HCT116 (cell line): ENCODE measurements around the gene AEBP2. TPM values are rescaled to one million over a fixed set of nuclear protein-coding genes. Genes with fewer than 3 reads are reported as not detected.

ENCODE experiments used
- ATAC-seq: fragments of 200-7000 bp; cut with Tn5 transposase; 2 replicates; pipeline ENCODE4 v1.9.1; 2020; ENCODE audit warnings: mild to moderate bottlenecking, moderate library complexity
- BruUV-seq: library from RNA; stranded (reverse); fragments of 400-500 nt; replicated peaks from 2 replicates; lab custom pipeline; 2021; lab: Mats Ljungman, UMichigan
- CTCF ChIA-PET: fragments of 300-600 bp; sonication (Branson Sonifier 250); formaldehyde crosslinking; loops from one replicate; lab custom pipeline; 2021; ENCODE audit warnings: antibody characterized with exemption; lab: Charles Lee
- POLR2A ChIA-PET: fragments of 300-600, 350-600 bp; sonication (Branson Sonifier 250); formaldehyde crosslinking; loops from one replicate; lab custom pipeline; 2021; ENCODE audit warnings: antibody characterized with exemption; lab: Charles Lee
- RAD21 ChIA-PET, 2 experiments: fragments of 300-600 bp; sonication (Branson Sonifier 250); formaldehyde crosslinking; loops; one replicate each; lab custom pipeline; 2023; ENCODE audit warnings: low total read pairs in 2 of 2; ENCODE audit not compliant: uncharacterized antibody in 2 of 2, unreplicated experiment in 2 of 2, low non-redundant PET in 1 of 2; lab: Charles Lee
- DNase-seq: peaks from one replicate; pipeline ENCODE4 v3.0.0-alpha.2; 2010; ENCODE audit warnings: low read depth, low spot score
- H2AFZ ChIP-seq: fragments of 200-600 bp; shearing (Covaris generic), sonication (generic); 2 replicates; pipeline ENCODE4 v1.6.1; 2017; ENCODE audit warnings: low read depth, mixed run types, mixed read lengths, antibody characterized with exemption, low read length; ENCODE audit not compliant: poor library complexity, severe bottlenecking
- H3K27ac ChIP-seq: 2 replicates; pipeline ENCODE4 v1.5.1; 2012; ENCODE audit warnings: low read depth, low read length
- H3K27me3 ChIP-seq: fragments of 200-600 bp; sonication (generic); 2 replicates; pipeline ENCODE4 v1.6.1; 2016; ENCODE audit warnings: mixed run types, low read length, mixed read lengths; ENCODE audit not compliant: insufficient read depth
- H3K36me3 ChIP-seq, 2 experiments: fragments of 200-500 bp in 1 of 2; fragments of 200-600 bp in 1 of 2; sonication (Bioruptor generic) in 1 of 2; sonication (generic) in 1 of 2; 2 replicates each; pipeline versions ENCODE4 v1.5.1 to v1.6.1; 2014 to 2016; ENCODE audit warnings: low read length in 2 of 2, inconsistent platforms in 1 of 2, mixed read lengths in 1 of 2, mixed run types in 1 of 2; ENCODE audit not compliant: insufficient read depth in 2 of 2, control insufficient read depth in 1 of 2
- H3K4me1 ChIP-seq, 2 experiments: fragments of 200-600 bp in 1 of 2; sonication (generic) in 1 of 2; 2 replicates each; pipeline versions ENCODE4 v1.5.1 to v1.6.1; 2012 to 2017; ENCODE audit warnings: low read length in 2 of 2, inconsistent platforms in 1 of 2, mild to moderate bottlenecking in 1 of 2, mixed read lengths in 1 of 2, mixed run types in 1 of 2, moderate library complexity in 1 of 2; ENCODE audit not compliant: insufficient read depth in 2 of 2, control insufficient read depth in 1 of 2
- H3K4me2 ChIP-seq: fragments of 200-600 bp; sonication (generic); 2 replicates; pipeline ENCODE4 v1.6.1; 2017; ENCODE audit warnings: mixed run types, low read length, mixed read lengths
- H3K4me3 ChIP-seq, 2 experiments: fragments of 200-600 bp in 1 of 2; sonication (generic) in 1 of 2; replicated peaks in 1 of 2; 2 replicates each; pipeline ENCODE4 v1.5.1; 2011 to 2016; ENCODE audit warnings: low read length in 2 of 2, control low read depth in 1 of 2, low read depth in 1 of 2, mild to moderate bottlenecking in 1 of 2, mixed read lengths in 1 of 2, mixed run types in 1 of 2
- H3K79me2 ChIP-seq: fragments of 200-600 bp; sonication (generic); 2 replicates; pipeline ENCODE4 v1.6.1; 2017; ENCODE audit warnings: mild to moderate bottlenecking, mixed run types, low read length, moderate library complexity, mixed read lengths; ENCODE audit not compliant: insufficient read depth
- H3K9ac ChIP-seq: fragments of 200-600 bp; sonication (generic); 2 replicates; pipeline ENCODE4 v1.6.1; 2016; ENCODE audit warnings: low read length, mixed read lengths
- H3K9me2 ChIP-seq: fragments of 200-600 bp; sonication (generic), shearing (Covaris generic); 2 replicates; pipeline ENCODE4 v1.6.1; 2017; ENCODE audit warnings: mixed run types, mild to moderate bottlenecking, moderate library complexity; ENCODE audit not compliant: insufficient read depth
- H3K9me3 ChIP-seq, 2 experiments: fragments of 200-500 bp in 1 of 2; fragments of 200-600 bp in 1 of 2; sonication (Bioruptor generic) in 1 of 2; sonication (generic) in 1 of 2; 2 replicates each; pipeline ENCODE4 v1.6.1; 2014 to 2017; ENCODE audit warnings: low read length in 2 of 2, mixed read lengths in 2 of 2, inconsistent platforms in 1 of 2, low read depth in 1 of 2, mild to moderate bottlenecking in 1 of 2, mixed run types in 1 of 2, moderate library complexity in 1 of 2; ENCODE audit not compliant: control insufficient read depth in 1 of 2, insufficient read depth in 1 of 2
- H4K20me1 ChIP-seq: fragments of 200-600 bp; sonication (generic), shearing (Covaris generic); 2 replicates; pipeline ENCODE4 v1.6.1; 2017; ENCODE audit warnings: mixed run types, mild to moderate bottlenecking, moderate library complexity; ENCODE audit not compliant: insufficient read depth
- CBX3 ChIP-seq: IDR thresholded peaks from 2 replicates; pipeline ENCODE4 v1.6.1; 2012; ENCODE audit warnings: low read depth
- CEBPB ChIP-seq: IDR thresholded peaks from 2 replicates; pipeline ENCODE4 v1.6.1; 2012; ENCODE audit warnings: low read depth
- EGR1 ChIP-seq: IDR thresholded peaks from 2 replicates; pipeline ENCODE4 v1.6.1; 2012; ENCODE audit warnings: low read depth
- ELF1 ChIP-seq: IDR thresholded peaks from 2 replicates; pipeline ENCODE4 v1.6.1; 2012; ENCODE audit warnings: low read depth, borderline replicate concordance
- EZH2 ChIP-seq: fragments of 200-600 bp; sonication (generic); IDR thresholded peaks from 2 replicates; pipeline ENCODE4 v1.6.1; 2017; ENCODE audit warnings: antibody characterized with exemption, mixed run types
- EZH2phosphoT487 ChIP-seq: fragments of 200-600 bp; IDR thresholded peaks from 2 replicates; pipeline ENCODE4 v1.6.1; 2018; ENCODE audit warnings: antibody characterized with exemption, borderline replicate concordance
- FOSL1 ChIP-seq: IDR thresholded peaks from 2 replicates; pipeline ENCODE4 v1.6.1; 2012; ENCODE audit warnings: low read depth
- JUND ChIP-seq: IDR thresholded peaks from 2 replicates; pipeline ENCODE4 v1.6.1; 2012
- POLR2A ChIP-seq: IDR thresholded peaks from 2 replicates; pipeline ENCODE4 v1.7.0; 2011; ENCODE audit warnings: borderline replicate concordance; ENCODE audit not compliant: insufficient read depth, insufficient read length; ENCODE audit errors: extremely low read depth
- POLR2AphosphoS5 ChIP-seq: IDR thresholded peaks from 2 replicates; pipeline ENCODE4 v1.6.1; 2011; ENCODE audit warnings: mild to moderate bottlenecking, low read depth, low read length, moderate library complexity
- RAD21 ChIP-seq: IDR thresholded peaks from 2 replicates; pipeline ENCODE4 v1.6.1; 2012; ENCODE audit warnings: low read depth, mild to moderate bottlenecking
- SIN3A ChIP-seq: IDR thresholded peaks from 2 replicates; pipeline ENCODE4 v1.6.1; 2012; ENCODE audit warnings: low read depth
- SP1 ChIP-seq: IDR thresholded peaks from 2 replicates; pipeline ENCODE4 v1.6.1; 2012; ENCODE audit warnings: low read depth
- TCF7L2 ChIP-seq: IDR thresholded peaks from 2 replicates; pipeline ENCODE4 v1.7.0; 2011; ENCODE audit warnings: borderline replicate concordance, inconsistent platforms; ENCODE audit not compliant: insufficient read depth, insufficient read length; ENCODE audit errors: extremely low read depth
- YY1 ChIP-seq: IDR thresholded peaks from 2 replicates; pipeline ENCODE4 v1.6.1; 2011; ENCODE audit warnings: low read length, low read depth, moderate library complexity, mild to moderate bottlenecking; ENCODE audit not compliant: insufficient replicate concordance; ENCODE audit errors: extremely low read depth
- ZBTB33 ChIP-seq: IDR thresholded peaks from 2 replicates; pipeline ENCODE4 v1.6.1; 2011; ENCODE audit warnings: mild to moderate bottlenecking, low read length, moderate library complexity; ENCODE audit not compliant: insufficient replicate concordance; ENCODE audit errors: extremely low read depth
- ZFX ChIP-seq: fragments of 450-650 bp; IDR thresholded peaks from 2 replicates; pipeline ENCODE4 v1.6.1; 2017
- intact Hi-C: fragments of 100-400 bp; cut with micrococcal nuclease; formaldehyde crosslinking; loops from 2 replicates; pipeline ENCODE4 v1.10.0; 2022
- total RNA-seq: library from RNA; stranded (reverse); gene quantifications from one replicate; pipeline ENCODE4 v1.2.1, GENCODE V29; 2021; ENCODE audit not compliant: unreplicated experiment
- TF ChIP-seq, protein P1 (sequence below): IDR thresholded peaks from 2 replicates; pipeline ENCODE4 v1.6.1; 2012; ENCODE audit warnings: low read depth
- TF ChIP-seq, protein P2 (sequence below): IDR thresholded peaks from 2 replicates; pipeline ENCODE4 v1.6.1; 2012
- TF ChIP-seq, protein P3 (sequence below), 3 experiments: fragments of 200-600 bp in 1 of 3; sonication (generic) in 1 of 3; IDR thresholded peaks in 2 of 3; conservative IDR thresholded peaks in 1 of 3; 2 replicates each; pipeline ENCODE4 v1.5.1; 2012 to 2017; ENCODE audit warnings: low read depth in 2 of 3, low read length in 2 of 3, antibody characterized with exemption in 1 of 3, borderline replicate concordance in 1 of 3, control low read depth in 1 of 3, mild to moderate bottlenecking in 1 of 3, mixed read lengths in 1 of 3, mixed run types in 1 of 3, moderate library complexity in 1 of 3; ENCODE audit not compliant: insufficient read depth in 1 of 3

AEBP2 gene
- total RNA-seq, 1 experiment from 2014 or later = 44.6 TPM

GRCh38 chr12:19490908-19491307 is 51.6 kb downstream of the AEBP2 start:
- Histone ChIP-seq H3K79me2 (peaks cover 78% of the 10 kb centered on the region), H3K9me3 (no peaks in the 10 kb centered on the region), H3K4me1 (no peaks in the 10 kb centered on the region; a peak in 2 of 4 replicates), H4K20me1 (0 out of 2 replicates have a peak, but pooled peaks cover 4% of the 10 kb centered on the region), H3K27me3 (no peaks in the 10 kb centered on the region), H3K9ac (no peak overlapping the region), H3K4me3 (no peak overlapping the region), H2AFZ (no peak overlapping the region), H3K36me3 (peaks cover 0 to 3% of the 10 kb centered on the region in 2 experiments; a peak in 1 of 4 replicates), H3K4me2 (no peak overlapping the region), H3K27ac (no peak overlapping the region), H3K9me2 (no peaks in the 10 kb centered on the region)
- RAD21 ChIA-PET = no interaction called here
- CTCF ChIA-PET = no interaction called here
- DNase-seq (no peak), ATAC-seq (no peak)
- intact Hi-C loops = no loop called here
- POLR2A ChIA-PET = no interaction called here
- TF ChIP-seq, protein P1, sequence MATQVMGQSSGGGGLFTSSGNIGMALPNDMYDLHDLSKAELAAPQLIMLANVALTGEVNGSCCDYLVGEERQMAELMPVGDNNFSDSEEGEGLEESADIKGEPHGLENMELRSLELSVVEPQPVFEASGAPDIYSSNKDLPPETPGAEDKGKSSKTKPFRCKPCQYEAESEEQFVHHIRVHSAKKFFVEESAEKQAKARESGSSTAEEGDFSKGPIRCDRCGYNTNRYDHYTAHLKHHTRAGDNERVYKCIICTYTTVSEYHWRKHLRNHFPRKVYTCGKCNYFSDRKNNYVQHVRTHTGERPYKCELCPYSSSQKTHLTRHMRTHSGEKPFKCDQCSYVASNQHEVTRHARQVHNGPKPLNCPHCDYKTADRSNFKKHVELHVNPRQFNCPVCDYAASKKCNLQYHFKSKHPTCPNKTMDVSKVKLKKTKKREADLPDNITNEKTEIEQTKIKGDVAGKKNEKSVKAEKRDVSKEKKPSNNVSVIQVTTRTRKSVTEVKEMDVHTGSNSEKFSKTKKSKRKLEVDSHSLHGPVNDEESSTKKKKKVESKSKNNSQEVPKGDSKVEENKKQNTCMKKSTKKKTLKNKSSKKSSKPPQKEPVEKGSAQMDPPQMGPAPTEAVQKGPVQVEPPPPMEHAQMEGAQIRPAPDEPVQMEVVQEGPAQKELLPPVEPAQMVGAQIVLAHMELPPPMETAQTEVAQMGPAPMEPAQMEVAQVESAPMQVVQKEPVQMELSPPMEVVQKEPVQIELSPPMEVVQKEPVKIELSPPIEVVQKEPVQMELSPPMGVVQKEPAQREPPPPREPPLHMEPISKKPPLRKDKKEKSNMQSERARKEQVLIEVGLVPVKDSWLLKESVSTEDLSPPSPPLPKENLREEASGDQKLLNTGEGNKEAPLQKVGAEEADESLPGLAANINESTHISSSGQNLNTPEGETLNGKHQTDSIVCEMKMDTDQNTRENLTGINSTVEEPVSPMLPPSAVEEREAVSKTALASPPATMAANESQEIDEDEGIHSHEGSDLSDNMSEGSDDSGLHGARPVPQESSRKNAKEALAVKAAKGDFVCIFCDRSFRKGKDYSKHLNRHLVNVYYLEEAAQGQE = no peak
- TF ChIP-seq CBX3 = no peak
- TF ChIP-seq TCF7L2 = no peak
- TF ChIP-seq, protein P2, sequence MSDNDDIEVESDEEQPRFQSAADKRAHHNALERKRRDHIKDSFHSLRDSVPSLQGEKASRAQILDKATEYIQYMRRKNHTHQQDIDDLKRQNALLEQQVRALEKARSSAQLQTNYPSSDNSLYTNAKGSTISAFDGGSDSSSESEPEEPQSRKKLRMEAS = no peak
- TF ChIP-seq EZH2phosphoT487 = no peak
- TF ChIP-seq RAD21 = no peak
- no peak for TF ChIP-seq POLR2A
- TF ChIP-seq EGR1 = no peak
- no peak for TF ChIP-seq ZBTB33
- TF ChIP-seq POLR2AphosphoS5 = no peak
- TF ChIP-seq CEBPB = no peak
- TF ChIP-seq SIN3A = no peak
- TF ChIP-seq, protein P3, sequence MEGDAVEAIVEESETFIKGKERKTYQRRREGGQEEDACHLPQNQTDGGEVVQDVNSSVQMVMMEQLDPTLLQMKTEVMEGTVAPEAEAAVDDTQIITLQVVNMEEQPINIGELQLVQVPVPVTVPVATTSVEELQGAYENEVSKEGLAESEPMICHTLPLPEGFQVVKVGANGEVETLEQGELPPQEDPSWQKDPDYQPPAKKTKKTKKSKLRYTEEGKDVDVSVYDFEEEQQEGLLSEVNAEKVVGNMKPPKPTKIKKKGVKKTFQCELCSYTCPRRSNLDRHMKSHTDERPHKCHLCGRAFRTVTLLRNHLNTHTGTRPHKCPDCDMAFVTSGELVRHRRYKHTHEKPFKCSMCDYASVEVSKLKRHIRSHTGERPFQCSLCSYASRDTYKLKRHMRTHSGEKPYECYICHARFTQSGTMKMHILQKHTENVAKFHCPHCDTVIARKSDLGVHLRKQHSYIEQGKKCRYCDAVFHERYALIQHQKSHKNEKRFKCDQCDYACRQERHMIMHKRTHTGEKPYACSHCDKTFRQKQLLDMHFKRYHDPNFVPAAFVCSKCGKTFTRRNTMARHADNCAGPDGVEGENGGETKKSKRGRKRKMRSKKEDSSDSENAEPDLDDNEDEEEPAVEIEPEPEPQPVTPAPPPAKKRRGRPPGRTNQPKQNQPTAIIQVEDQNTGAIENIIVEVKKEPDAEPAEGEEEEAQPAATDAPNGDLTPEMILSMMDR (IDR thresholded peaks at IDR 0.05 in 2 of 3, conservative IDR thresholded peaks at IDR 0.05 in 1 of 3; ENCODE audit: borderline replicate concordance in 1 of 3, insufficient read depth in 1 of 3, low read depth in 2 of 3, low read length in 2 of 3) = no peak
- no peak for TF ChIP-seq YY1
- no peak for TF ChIP-seq ZFX
- no peak for TF ChIP-seq JUND
- TF ChIP-seq SP1 = no peak
- TF ChIP-seq EZH2 = no peak
- TF ChIP-seq ELF1 = no peak
- TF ChIP-seq FOSL1 = no peak
- BruUV-seq = no TSS peak
